Ascending aorta (tissue), 2 donors: ENCODE measurements around the gene UBE2G2. TPM values are rescaled to one million over a fixed set of nuclear protein-coding genes. Genes with fewer than 3 reads are reported as not detected.

ENCODE experiments used
- DNase-seq, 2 donors: peaks; one replicate each; pipeline ENCODE4 v3.0.0-alpha.2; 2019; ENCODE audit warnings: low spot score in 2 of 2
- H3K27ac ChIP-seq, 2 donors: fragments of 200-600 bp; sonication (generic); one replicate each; pipeline ENCODE4 v1.5.1; 2016 to 2017; ENCODE audit warnings: mild to moderate bottlenecking in 1 of 2
- H3K27me3 ChIP-seq: fragments of 200-600 bp; sonication (generic); one replicate; pipeline ENCODE4 v1.5.1; 2017
- H3K36me3 ChIP-seq, 2 donors: fragments of 200-600 bp; sonication (generic); one replicate each; pipeline ENCODE4 v1.5.1; 2016
- H3K4me1 ChIP-seq, 2 donors: fragments of 200-600 bp; sonication (generic); one replicate each; pipeline ENCODE4 v1.5.1; 2016 to 2017; ENCODE audit warnings: mild to moderate bottlenecking in 1 of 2
- H3K4me3 ChIP-seq, 2 donors: fragments of 200-600 bp; sonication (generic); one replicate each; pipeline ENCODE4 v1.5.1; 2016 to 2017; ENCODE audit warnings: mild to moderate bottlenecking in 1 of 2
- H3K9me3 ChIP-seq, 2 donors: fragments of 200-600 bp; sonication (generic); one replicate each; pipeline ENCODE4 v1.5.1; 2016
- intact Hi-C: fragments of 100-400 bp; cut with DNase I; formaldehyde crosslinking; loops from one replicate; pipeline ENCODE4 v1.15.1; 2023
- total RNA-seq: library from RNA; depleted of rRNA; stranded (reverse); fragments of >200 nt; gene quantifications from one replicate; pipeline ENCODE4 v1.1.0, GENCODE V29; 2016
- TF ChIP-seq, protein P1 (sequence below), 3 experiments: fragments of 200-600 bp in 2 of 3; fragments of 450-650 bp in 1 of 3; sonication (generic) in 2 of 3; IDR thresholded peaks; one replicate each; pipeline ENCODE4 v1.5.1; 2016 to 2019; ENCODE audit warnings: antibody characterized with exemption in 3 of 3, mild to moderate bottlenecking in 1 of 3, moderate library complexity in 1 of 3

UBE2G2 gene, protein sequence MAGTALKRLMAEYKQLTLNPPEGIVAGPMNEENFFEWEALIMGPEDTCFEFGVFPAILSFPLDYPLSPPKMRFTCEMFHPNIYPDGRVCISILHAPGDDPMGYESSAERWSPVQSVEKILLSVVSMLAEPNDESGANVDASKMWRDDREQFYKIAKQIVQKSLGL
- 58.1 TPM for total RNA-seq

DNA sequence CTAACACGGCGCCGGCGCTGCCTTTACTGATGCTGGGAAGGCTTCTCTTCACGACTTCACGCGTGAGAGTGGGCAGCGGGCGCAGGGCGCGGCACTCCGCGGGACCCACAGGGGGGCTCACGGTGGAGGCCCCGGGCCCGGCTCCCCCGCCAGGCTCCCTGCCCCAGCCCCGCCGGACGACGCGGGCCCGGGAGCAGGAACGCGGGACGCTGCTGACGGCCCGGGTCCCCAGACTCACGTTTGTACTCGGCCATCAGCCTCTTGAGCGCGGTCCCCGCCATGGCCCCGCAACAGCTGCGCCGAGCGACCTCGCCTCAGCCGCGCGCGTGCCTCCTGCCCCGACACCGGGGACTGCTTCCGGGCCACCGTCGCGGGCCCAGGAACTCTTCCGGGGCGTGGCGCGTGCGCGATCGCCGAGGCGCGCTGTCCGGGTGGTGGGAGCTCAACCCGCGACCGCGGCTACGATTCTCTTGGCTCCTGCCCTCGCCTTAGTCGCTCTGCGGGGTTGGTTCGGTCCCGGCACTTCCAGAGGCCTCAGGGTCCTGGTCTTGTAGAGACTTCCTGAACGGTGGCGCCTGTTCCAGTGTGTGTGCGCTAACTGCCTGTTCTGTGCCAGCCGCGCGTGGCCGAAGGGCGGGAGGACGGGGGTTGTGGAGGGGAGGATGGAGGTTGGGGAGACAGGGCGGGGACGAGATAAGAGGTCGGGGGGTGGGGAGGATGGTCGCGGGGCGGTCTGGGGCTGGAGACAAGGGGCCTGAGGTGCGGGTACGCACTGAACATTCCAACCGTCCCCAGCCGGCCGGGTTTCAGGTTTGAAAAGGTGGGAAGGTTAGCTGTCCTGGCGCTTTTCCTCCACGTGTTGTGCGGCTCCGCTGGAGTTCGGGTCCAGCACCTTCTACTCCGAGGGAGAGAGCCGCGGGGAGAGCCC is at the start of gene UBE2G2:
TSS of gene UBE2G2 (minus strand) at position 353 of the 928 bp plus-strand sequence. CDS start at position 281, 72 bp downstream.
- peak in 1 of 2 donors; percentile 86 for DNase-seq
- intact Hi-C loops: loop anchor here (1.0 to 5.0 kb wide), 3 partner anchors 17 to 131 kb away; partner anchors contain the start of gene SUMO3
- Histone ChIP-seq H3K27me3 (no peaks in the 10 kb centered on the region), H3K4me3 (peak within 1 kb of the TSS; percentile 85 to 91), H3K4me1 (peaks cover 7 to 14% of the 10 kb centered on the region in 2 donors), H3K27ac (peak within 1 kb of the TSS; percentile 66), H3K9me3 (no peaks in the 10 kb centered on the region), H3K36me3 (peaks cover 8 to 21% of the 10 kb centered on the region in 2 donors)
- TF ChIP-seq, protein P1, sequence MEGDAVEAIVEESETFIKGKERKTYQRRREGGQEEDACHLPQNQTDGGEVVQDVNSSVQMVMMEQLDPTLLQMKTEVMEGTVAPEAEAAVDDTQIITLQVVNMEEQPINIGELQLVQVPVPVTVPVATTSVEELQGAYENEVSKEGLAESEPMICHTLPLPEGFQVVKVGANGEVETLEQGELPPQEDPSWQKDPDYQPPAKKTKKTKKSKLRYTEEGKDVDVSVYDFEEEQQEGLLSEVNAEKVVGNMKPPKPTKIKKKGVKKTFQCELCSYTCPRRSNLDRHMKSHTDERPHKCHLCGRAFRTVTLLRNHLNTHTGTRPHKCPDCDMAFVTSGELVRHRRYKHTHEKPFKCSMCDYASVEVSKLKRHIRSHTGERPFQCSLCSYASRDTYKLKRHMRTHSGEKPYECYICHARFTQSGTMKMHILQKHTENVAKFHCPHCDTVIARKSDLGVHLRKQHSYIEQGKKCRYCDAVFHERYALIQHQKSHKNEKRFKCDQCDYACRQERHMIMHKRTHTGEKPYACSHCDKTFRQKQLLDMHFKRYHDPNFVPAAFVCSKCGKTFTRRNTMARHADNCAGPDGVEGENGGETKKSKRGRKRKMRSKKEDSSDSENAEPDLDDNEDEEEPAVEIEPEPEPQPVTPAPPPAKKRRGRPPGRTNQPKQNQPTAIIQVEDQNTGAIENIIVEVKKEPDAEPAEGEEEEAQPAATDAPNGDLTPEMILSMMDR (IDR thresholded peaks at IDR 0.05): no peak

DNA sequence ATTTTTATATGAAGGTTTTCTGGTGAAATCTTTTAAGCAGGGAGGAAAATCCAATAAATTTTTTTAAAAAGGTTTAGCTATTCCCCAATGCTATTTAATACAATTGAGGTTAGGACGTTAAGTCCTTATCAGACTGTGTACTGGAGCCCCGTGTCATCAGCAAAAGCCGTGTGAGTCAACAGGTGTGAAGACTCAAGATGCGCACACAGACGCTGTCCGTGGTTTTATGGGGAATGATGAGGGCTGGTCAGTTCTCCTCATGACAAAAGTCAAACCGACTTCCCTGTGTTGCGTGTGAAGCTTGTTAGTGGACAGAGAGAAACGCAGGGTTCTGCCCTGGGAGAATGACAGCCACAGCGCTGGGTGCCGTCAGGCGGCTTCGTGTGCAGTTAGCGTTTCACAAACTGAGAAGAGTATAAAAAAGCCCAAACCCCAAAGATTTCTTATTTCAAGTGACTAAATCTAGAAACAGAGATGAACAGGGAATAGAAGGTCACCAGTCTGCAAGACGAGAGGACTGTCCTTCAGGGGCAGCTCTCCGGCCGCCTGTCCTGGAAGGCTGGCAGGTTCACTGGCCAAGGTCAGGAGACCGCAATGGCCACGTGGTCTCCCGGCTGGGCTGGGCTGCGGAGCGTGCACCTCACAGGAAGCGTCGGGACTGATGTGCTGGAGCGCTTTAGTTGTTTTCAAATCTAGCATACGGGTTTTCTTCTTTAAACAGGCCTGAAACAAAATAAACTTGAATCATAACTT is 49.5 kb upstream of the UBE2G2 start:
- no peaks in the 10 kb centered on the region for H3K9me3 ChIP-seq
- H3K4me1 ChIP-seq: peaks cover 2 to 3% of the 10 kb centered on the region in 2 donors
- intact Hi-C loops: no loop called here
- H3K4me3 ChIP-seq: no peak overlapping the region
- DNase-seq: no peak
- TF ChIP-seq, protein P1 (IDR thresholded peaks at IDR 0.05): no peak
- peaks cover 72 to 81% of the 10 kb centered on the region in 2 donors for H3K36me3 ChIP-seq
- H3K27me3 ChIP-seq: no peaks in the 10 kb centered on the region
- no peak overlapping the region for H3K27ac ChIP-seq

DNA sequence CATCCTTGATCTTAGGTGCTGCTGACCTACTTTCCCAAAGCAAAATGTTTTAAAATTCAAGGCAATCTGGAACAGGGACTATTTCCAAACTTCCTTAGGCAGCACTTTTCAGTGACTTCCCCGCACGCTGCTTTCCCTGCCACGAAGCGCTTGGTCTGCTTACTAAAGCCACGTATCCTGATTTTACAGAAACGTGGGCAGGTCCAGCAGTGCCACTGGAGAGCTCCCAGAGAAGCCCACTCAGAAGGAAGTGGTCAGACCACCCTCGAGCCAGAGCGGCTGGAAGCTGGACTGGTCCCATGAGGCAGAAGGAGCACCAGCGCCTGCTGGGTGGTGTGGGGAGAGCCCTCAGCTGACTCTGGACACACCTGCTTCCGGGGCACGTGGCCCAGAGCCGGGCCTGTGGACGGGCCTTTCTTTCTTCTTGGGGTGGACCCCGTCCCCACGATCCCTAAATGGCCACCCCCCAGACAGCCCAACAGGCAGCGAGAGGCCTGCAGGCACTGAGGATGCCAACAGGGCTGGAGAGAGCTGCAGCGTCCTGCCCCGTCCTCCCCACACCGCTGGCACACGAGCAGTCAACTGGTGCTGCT is 48.7 kb upstream of the UBE2G2 start:
- intact Hi-C loops: no loop called here
- no peaks in the 10 kb centered on the region for H3K27me3 ChIP-seq
- no peak overlapping the region for H3K27ac ChIP-seq
- H3K4me3 ChIP-seq: no peak overlapping the region
- H3K36me3 ChIP-seq: peaks cover 64 to 73% of the 10 kb centered on the region in 2 donors
- H3K4me1 ChIP-seq: peaks cover 5 to 9% of the 10 kb centered on the region in 2 donors
- no peaks in the 10 kb centered on the region for H3K9me3 ChIP-seq
- TF ChIP-seq, protein P1 (IDR thresholded peaks at IDR 0.05): no peak
- no peak for DNase-seq

DNA sequence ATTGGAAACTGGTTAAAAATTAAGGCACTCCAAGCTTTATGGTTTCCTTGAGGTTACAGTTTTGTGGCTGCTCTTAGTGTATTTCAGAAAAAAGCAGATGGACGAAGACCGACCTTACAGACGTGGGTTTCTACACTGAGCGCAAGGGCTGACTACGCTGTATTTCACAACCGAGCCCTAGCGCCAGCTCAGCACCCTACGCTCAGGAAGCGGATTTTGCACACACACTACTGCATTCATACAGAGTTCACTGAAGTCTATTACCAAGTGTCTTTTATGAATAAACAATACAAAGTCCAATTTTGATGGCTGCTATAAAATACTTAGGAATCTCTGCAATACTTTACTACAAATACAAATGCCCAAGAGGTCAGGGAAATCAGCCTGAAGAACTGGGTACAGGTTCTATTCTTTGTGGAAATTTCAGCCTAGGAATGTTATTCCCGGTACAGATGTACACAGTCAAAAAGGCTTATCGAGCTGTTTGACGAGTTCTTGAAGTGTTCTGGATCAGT is 48.1 kb upstream of the UBE2G2 start:
- intact Hi-C loops: no loop called here
- DNase-seq: no peak
- Histone ChIP-seq H3K4me3 (no peak overlapping the region), H3K9me3 (no peaks in the 10 kb centered on the region), H3K36me3 (peaks cover 58 to 67% of the 10 kb centered on the region in 2 donors), H3K27me3 (no peaks in the 10 kb centered on the region), H3K27ac (no peak overlapping the region), H3K4me1 (peaks cover 5 to 9% of the 10 kb centered on the region in 2 donors)
- TF ChIP-seq, protein P1 (IDR thresholded peaks at IDR 0.05): no peak
